Liver (tissue), 3 donors: ENCODE results near the gene CGNL1.

ENCODE experiments used
- EGR1 ChIP-seq, 2 donors: IDR thresholded peaks; 2 replicates each; pipeline ENCODE4 v1.6.1; 2016 to 2018; ENCODE audit warnings: antibody characterized with exemption in 2 of 2, low read depth in 2 of 2
- GABPA ChIP-seq, 2 donors: IDR thresholded peaks in 1 of 2; conservative IDR thresholded peaks in 1 of 2; 2 replicates each; pipeline ENCODE4 v1.6.1; 2016; ENCODE audit warnings: antibody characterized with exemption in 2 of 2, mild to moderate bottlenecking in 1 of 2, moderate library complexity in 1 of 2
- JUND ChIP-seq, 2 donors: IDR thresholded peaks; 2 replicates each; pipeline ENCODE4 v1.6.1; 2016; ENCODE audit warnings: antibody characterized with exemption in 2 of 2
- MAX ChIP-seq: IDR thresholded peaks from 2 replicates; pipeline ENCODE4 v1.6.1; 2016; ENCODE audit warnings: antibody characterized with exemption
- TF ChIP-seq, protein P1 (sequence below): fragments of 150-350 bp; IDR thresholded peaks from 2 replicates; pipeline ENCODE4 v1.5.1; 2017; ENCODE audit warnings: improper control_type of control experiment, low read depth, low read length; ENCODE audit not compliant: missing input control
- TF ChIP-seq, protein P2 (sequence below): IDR thresholded peaks from 2 replicates; pipeline ENCODE4 v1.6.1; 2016; ENCODE audit warnings: antibody characterized with exemption
- donor health status: healthy.
- donor health status: healthy.

- TF ChIP-seq, protein P1, sequence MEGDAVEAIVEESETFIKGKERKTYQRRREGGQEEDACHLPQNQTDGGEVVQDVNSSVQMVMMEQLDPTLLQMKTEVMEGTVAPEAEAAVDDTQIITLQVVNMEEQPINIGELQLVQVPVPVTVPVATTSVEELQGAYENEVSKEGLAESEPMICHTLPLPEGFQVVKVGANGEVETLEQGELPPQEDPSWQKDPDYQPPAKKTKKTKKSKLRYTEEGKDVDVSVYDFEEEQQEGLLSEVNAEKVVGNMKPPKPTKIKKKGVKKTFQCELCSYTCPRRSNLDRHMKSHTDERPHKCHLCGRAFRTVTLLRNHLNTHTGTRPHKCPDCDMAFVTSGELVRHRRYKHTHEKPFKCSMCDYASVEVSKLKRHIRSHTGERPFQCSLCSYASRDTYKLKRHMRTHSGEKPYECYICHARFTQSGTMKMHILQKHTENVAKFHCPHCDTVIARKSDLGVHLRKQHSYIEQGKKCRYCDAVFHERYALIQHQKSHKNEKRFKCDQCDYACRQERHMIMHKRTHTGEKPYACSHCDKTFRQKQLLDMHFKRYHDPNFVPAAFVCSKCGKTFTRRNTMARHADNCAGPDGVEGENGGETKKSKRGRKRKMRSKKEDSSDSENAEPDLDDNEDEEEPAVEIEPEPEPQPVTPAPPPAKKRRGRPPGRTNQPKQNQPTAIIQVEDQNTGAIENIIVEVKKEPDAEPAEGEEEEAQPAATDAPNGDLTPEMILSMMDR: no peak
- TF ChIP-seq JUND (IDR thresholded peaks at IDR 0.05) (no peak), EGR1 (IDR thresholded peaks at IDR 0.05; ENCODE audit: low read depth in 2 of 2) (no peak), MAX (no peak), GABPA (IDR thresholded peaks at IDR 0.05 in 1 of 2, conservative IDR thresholded peaks at IDR 0.05 in 1 of 2) (no peak)
- TF ChIP-seq, protein P2, sequence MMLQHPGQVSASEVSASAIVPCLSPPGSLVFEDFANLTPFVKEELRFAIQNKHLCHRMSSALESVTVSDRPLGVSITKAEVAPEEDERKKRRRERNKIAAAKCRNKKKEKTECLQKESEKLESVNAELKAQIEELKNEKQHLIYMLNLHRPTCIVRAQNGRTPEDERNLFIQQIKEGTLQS: no peak
Observed at GRCh38 chr15:57476533-57476975, 100.2 kb downstream of the CGNL1 start.
